Fibroblast of villous mesenchyme (primary cell): ENCODE measurements around the gene LIPI. TPM values are rescaled to one million over a fixed set of nuclear protein-coding genes. Genes with fewer than 3 reads are reported as not detected.

Experiments used
- DNase-seq: peaks from one replicate; pipeline ENCODE4 v3.0.0-alpha.2; 2010; ENCODE audit warnings: low read depth
- H3K4me3 ChIP-seq: 2 replicates; pipeline ENCODE4 v1.5.1; 2011; ENCODE audit warnings: low read depth, mild to moderate bottlenecking, low read length
- CTCF ChIP-seq: IDR thresholded peaks from 2 replicates; pipeline ENCODE4 v1.5.1; 2012; ENCODE audit warnings: low read depth, mild to moderate bottlenecking, low read length; ENCODE audit not compliant: insufficient read depth
- total RNA-seq: library from RNA; depleted of rRNA; stranded (reverse); fragments of >200 nt; gene quantifications from 2 replicates; pipeline ENCODE4 v1.2.3, GENCODE V29; 2012

LIPI gene
- total RNA-seq, 1 donor: not detected

- TF ChIP-seq CTCF: no peak
- DNase-seq: no peak
- H3K4me3 ChIP-seq: no peak overlapping the region
These were observed 32.7 kb upstream of the LIPI start for GRCh38 chr21:14243461-14243860.

DNA sequence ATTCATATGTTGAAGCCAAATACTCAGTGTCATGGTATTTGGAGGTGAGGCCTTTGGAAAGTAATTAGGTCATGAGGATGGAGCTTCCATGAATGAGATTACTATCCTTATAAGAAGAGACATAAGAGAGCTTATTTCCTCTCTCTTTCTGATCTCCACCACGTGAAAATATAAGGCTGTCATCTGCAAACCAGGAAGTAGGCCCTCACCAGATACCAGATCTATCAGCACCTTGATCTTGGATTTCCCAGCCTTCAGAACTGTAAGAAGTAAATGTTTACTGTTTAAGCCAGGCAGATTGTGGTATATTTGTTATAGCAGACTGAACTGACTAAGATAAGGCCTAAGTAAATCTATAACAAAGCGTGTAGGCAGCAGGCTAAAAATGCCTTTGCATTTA, 30.5 kb upstream of the LIPI start:
- no peak for DNase-seq
- H3K4me3 ChIP-seq: no peak overlapping the region
- TF ChIP-seq CTCF: no peak

GRCh38 chr21:14239281-14239680, 28.5 kb upstream of the LIPI start:
- no peak for DNase-seq
- TF ChIP-seq CTCF: no peak
- no peak overlapping the region for H3K4me3 ChIP-seq

DNA sequence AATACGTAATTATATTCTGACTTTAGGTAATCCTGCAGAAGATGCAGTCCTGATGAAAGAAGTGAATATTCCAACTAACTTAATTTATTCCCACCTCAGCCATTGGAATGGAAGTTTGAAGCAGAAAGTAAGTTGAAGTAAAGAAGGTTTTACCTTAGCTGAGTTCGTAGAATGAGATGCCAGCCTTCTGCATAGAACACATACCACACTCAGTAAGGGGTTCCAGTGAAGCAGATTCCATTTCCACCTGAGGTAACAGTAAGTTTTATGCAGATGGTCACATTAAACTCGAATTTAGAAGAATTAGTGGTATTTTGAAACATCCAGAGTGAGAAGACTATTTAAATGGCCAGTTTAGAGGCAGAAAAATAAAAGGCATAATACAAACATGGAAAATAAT, 25.4 kb upstream of the LIPI start:
- no peak overlapping the region for H3K4me3 ChIP-seq
- no peak for DNase-seq
- no peak for TF ChIP-seq CTCF

GRCh38 chr21:14235101-14235500, 24.3 kb upstream of the LIPI start:
- no peak for TF ChIP-seq CTCF
- no peak overlapping the region for H3K4me3 ChIP-seq
- DNase-seq: no peak

GRCh38 chr21:14229399-14229798, 18.6 kb upstream of the LIPI start:
- no peak for TF ChIP-seq CTCF
- no peak overlapping the region for H3K4me3 ChIP-seq
- DNase-seq: no peak

- no peak for TF ChIP-seq CTCF
- no peak overlapping the region for H3K4me3 ChIP-seq
- no peak for DNase-seq
These were observed 12.6 kb upstream of the LIPI start for GRCh38 chr21:14223365-14223764.
